LNCAP (cell line): Measurements from ENCODE around the gene CHST9.

Source experiments
- CTCF ChIP-seq: fragments of 450-650 bp; IDR thresholded peaks from 2 replicates; pipeline ENCODE4 v1.5.1; 2017; ENCODE audit warnings: mild to moderate bottlenecking

The CHST9 gene

GRCh38 chr18:26981360-26982082 lies 203.6 kb downstream of the CHST9 start:
- no peak for TF ChIP-seq CTCF

- TF ChIP-seq CTCF, result no peak
These were observed 206.2 kb downstream of the CHST9 start for GRCh38 chr18:26978812-26979341.

GRCh38 chr18:26977781-26978180 lies 207.3 kb downstream of the CHST9 start:
- TF ChIP-seq CTCF, result no peak

- TF ChIP-seq CTCF, result no peak
These were observed 208.9 kb downstream of the CHST9 start for GRCh38 chr18:26976206-26976605.

- no peak for TF ChIP-seq CTCF
These were observed 213.7 kb downstream of the CHST9 start for GRCh38 chr18:26971409-26971808.

GRCh38 chr18:26970637-26971036 lies 214.5 kb downstream of the CHST9 start:
- no peak for TF ChIP-seq CTCF

- no peak for TF ChIP-seq CTCF
These were observed 219.9 kb downstream of the CHST9 start for GRCh38 chr18:26965206-26965605.
